CD14-positive monocyte (primary cell): ENCODE measurements around the gene ARL4D. TPM values are rescaled to one million over a fixed set of nuclear protein-coding genes. Genes with fewer than 3 reads are reported as not detected.

Experiments used
- DNase-seq, 3 donors: peaks; one replicate each; pipeline ENCODE4 v3.0.0-alpha.2; 2011 to 2022
- H2AFZ ChIP-seq: 2 replicates; pipeline ENCODE4 v1.6.0; 2012; ENCODE audit warnings: mild to moderate bottlenecking, low read depth, low read length, inconsistent platforms; ENCODE audit not compliant: insufficient read depth, poor library complexity, severe bottlenecking
- H3K27ac ChIP-seq, 2 donors: 1 replicate in 1 of 2; 2 replicates in 1 of 2; pipeline ENCODE4 v1.5.1; 2012 to 2013; ENCODE audit warnings: low read length in 2 of 2, control low read depth in 1 of 2, inconsistent platforms in 1 of 2, low read depth in 1 of 2, mild to moderate bottlenecking in 1 of 2
- H3K27me3 ChIP-seq, 2 donors: one replicate each; pipeline versions ENCODE4 v1.6.0 to v1.6.1; 2011 to 2013; ENCODE audit warnings: low read length in 2 of 2; ENCODE audit not compliant: control insufficient read depth in 2 of 2, insufficient read depth in 2 of 2
- H3K36me3 ChIP-seq, 2 donors: replicated peaks in 1 of 2; 1 replicate in 1 of 2; 2 replicates in 1 of 2; pipeline versions ENCODE4 v1.5.1 to v1.6.1; 2012 to 2013; ENCODE audit warnings: low read length in 2 of 2, control low read depth in 1 of 2, inconsistent platforms in 1 of 2, mild to moderate bottlenecking in 1 of 2; ENCODE audit not compliant: insufficient read depth in 2 of 2, control insufficient read depth in 1 of 2
- H3K4me1 ChIP-seq, 2 donors: 1 replicate in 1 of 2; 2 replicates in 1 of 2; pipeline versions ENCODE4 v1.5.1 to v1.6.1; 2012 to 2013; ENCODE audit warnings: low read length in 2 of 2, control low read depth in 1 of 2, inconsistent platforms in 1 of 2, mild to moderate bottlenecking in 1 of 2, moderate library complexity in 1 of 2; ENCODE audit not compliant: insufficient read depth in 2 of 2, control insufficient read depth in 1 of 2
- H3K4me2 ChIP-seq: replicated peaks from 2 replicates; pipeline ENCODE3; 2012; ENCODE audit warnings: low read length, moderate library complexity, mild to moderate bottlenecking; ENCODE audit not compliant: poor library complexity, severe bottlenecking; ENCODE audit errors: extremely low read depth
- H3K4me3 ChIP-seq, 3 experiments: fragments of 200-600 bp in 1 of 3; sonication (generic) in 1 of 3; replicated peaks in 1 of 3; 1 replicate in 2 of 3; 2 replicates in 1 of 3; pipeline ENCODE4 v1.5.1; 2011 to 2013; ENCODE audit warnings: low read length in 3 of 3, mild to moderate bottlenecking in 3 of 3, control low read depth in 2 of 3, low read depth in 2 of 3, inconsistent platforms in 1 of 3, moderate library complexity in 1 of 3
- H3K79me2 ChIP-seq: 2 replicates; pipeline ENCODE4 v1.6.0; 2012; ENCODE audit warnings: mild to moderate bottlenecking, control low read depth, inconsistent platforms, low read length, moderate library complexity; ENCODE audit not compliant: insufficient read depth
- H3K9ac ChIP-seq: 2 replicates; pipeline ENCODE4 v1.6.0; 2017; ENCODE audit warnings: low read length, mild to moderate bottlenecking; ENCODE audit not compliant: insufficient read depth, poor library complexity, severe bottlenecking
- H3K9me3 ChIP-seq, 2 donors: replicated peaks in 1 of 2; 1 replicate in 1 of 2; 2 replicates in 1 of 2; pipeline versions ENCODE4 v1.5.1 to v1.6.1; 2012 to 2013; ENCODE audit warnings: low read length in 2 of 2, control low read depth in 1 of 2; ENCODE audit not compliant: control insufficient read depth in 1 of 2, insufficient read depth in 1 of 2
- H4K20me1 ChIP-seq: 2 replicates; pipeline ENCODE4 v1.6.0; 2012; ENCODE audit warnings: mild to moderate bottlenecking, low read length, control low read depth, moderate library complexity; ENCODE audit not compliant: insufficient read depth
- H3K27ac Mint-ChIP-seq, 7 donors: one replicate each; pipeline ENCODE4 v1.8.0; 2020; ENCODE audit warnings: mild to moderate bottlenecking in 7 of 7, mixed read lengths in 7 of 7, moderate library complexity in 6 of 7, inconsistent platforms in 2 of 7
- H3K27me3 Mint-ChIP-seq, 3 donors: one replicate each; pipeline ENCODE4 v1.8.0; 2021 to 2022; ENCODE audit warnings: low read depth in 3 of 3, mild to moderate bottlenecking in 3 of 3, mixed read lengths in 3 of 3, moderate library complexity in 3 of 3, inconsistent platforms in 1 of 3
- H3K36me3 Mint-ChIP-seq, 2 donors: one replicate each; pipeline ENCODE4 v1.8.0; 2020; ENCODE audit warnings: mixed read lengths in 2 of 2, inconsistent platforms in 1 of 2, mild to moderate bottlenecking in 1 of 2
- H3K4me1 Mint-ChIP-seq: one replicate; pipeline ENCODE4 v1.8.0; 2020; ENCODE audit warnings: mild to moderate bottlenecking, mixed read lengths
- H3K4me3 Mint-ChIP-seq, 2 donors: one replicate each; pipeline ENCODE4 v1.8.0; 2020; ENCODE audit warnings: mild to moderate bottlenecking in 2 of 2, mixed read lengths in 2 of 2, moderate library complexity in 1 of 2
- H3K9me3 Mint-ChIP-seq, 7 donors: one replicate each; pipeline ENCODE4 v1.8.0; 2020 to 2022; ENCODE audit warnings: mixed read lengths in 7 of 7, mild to moderate bottlenecking in 6 of 7, moderate library complexity in 6 of 7, inconsistent platforms in 2 of 7
- WGBS: methylation state at CpG from one replicate; pipeline ENCODE4 v1.1.5; 2013; ENCODE audit warnings: missing lambda C conversion rate; ENCODE audit not compliant: insufficient coverage; 5-methylcytosine and 5-hydroxymethylcytosine counted together
- intact Hi-C, 2 donors: fragments of 100-400 bp; cut with micrococcal nuclease; formaldehyde crosslinking; loops; one replicate each; pipeline versions ENCODE4 v1.15.0 to v1.15.1; 2023
- polyA plus RNA-seq, 3 donors: library from polyadenylated mRNA; depleted of rRNA in 1 of 3; unstranded in 2 of 3; stranded (reverse) in 1 of 3; fragments of 300-500 nt in 2 of 3; fragments of >200 nt in 1 of 3; fragmentation: Illumina TruSeq in 2 of 3; gene quantifications; 1 replicate in 2 of 3; 2 replicates in 1 of 3; pipeline ENCODE4 v1.2.3, GENCODE V29; 2012 to 2021
- TF ChIP-seq, protein P1 (sequence below): fragments of 200-600 bp; IDR thresholded peaks from one replicate; pipeline ENCODE4 v1.8.0; 2022; ENCODE audit warnings: antibody characterized with exemption, mild to moderate bottlenecking

ARL4D gene
- polyA plus RNA-seq, 3 donors: 0.75 to 2.4 (median 1.7) TPM

DNA sequence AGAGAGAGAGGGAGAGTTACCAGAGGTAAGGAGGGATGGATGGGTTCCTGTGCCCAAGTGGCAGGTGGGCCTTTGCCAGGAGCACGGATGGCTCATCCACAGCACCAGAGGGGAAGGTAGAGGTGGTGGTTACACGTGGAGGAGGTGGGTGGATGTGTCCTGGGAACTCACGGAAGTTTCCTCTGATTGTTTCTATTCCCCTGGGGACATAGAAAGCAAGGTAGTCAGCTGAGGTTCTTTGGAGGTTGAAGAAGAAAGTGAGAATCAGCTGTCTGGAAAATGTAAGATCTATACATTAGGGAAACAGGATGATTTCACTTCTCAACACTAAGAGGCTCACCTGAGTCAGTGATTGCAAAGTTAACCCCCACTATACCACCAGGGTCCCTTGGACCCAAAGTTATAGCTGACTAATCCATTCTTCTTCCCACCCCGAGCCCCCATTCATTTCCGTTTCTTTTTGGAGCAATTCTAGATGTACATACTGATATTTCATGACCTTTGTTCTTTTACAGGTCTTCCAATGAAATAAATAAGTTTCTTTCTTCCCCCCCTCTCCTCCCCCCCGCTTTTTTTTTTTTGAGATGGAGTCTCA lies 27.5 kb upstream of the ARL4D start:
- no peak overlapping the region for H3K4me3 Mint-ChIP-seq
- H3K9me3 Mint-ChIP-seq: peaks cover 0 to 4% (median 0%) of the 10 kb centered on the region in 7 donors
- peaks cover 41% of the 10 kb centered on the region for H3K4me1 Mint-ChIP-seq
- H3K27ac Mint-ChIP-seq: peak overlapping the region in 1 of 7 donors; percentile 30
- Histone ChIP-seq H3K9ac (no peak overlapping the region), H3K4me3 (no peak overlapping the region), H3K36me3 (no peaks in the 10 kb centered on the region), H3K4me2 (no peak overlapping the region), H2AFZ (no peak overlapping the region), H3K27ac (no peak overlapping the region), H3K4me1 (peaks cover 35 to 39% of the 10 kb centered on the region in 2 donors), H4K20me1 (no peaks in the 10 kb centered on the region), H3K9me3 (no peaks in the 10 kb centered on the region), H3K27me3 (no peaks in the 10 kb centered on the region), H3K79me2 (no peaks in the 10 kb centered on the region)
- peaks cover 0 to 8% (median 1%) of the 10 kb centered on the region in 3 donors for H3K27me3 Mint-ChIP-seq
- H3K36me3 Mint-ChIP-seq: peaks cover 0 to 3% of the 10 kb centered on the region in 2 donors
- TF ChIP-seq, protein P1, sequence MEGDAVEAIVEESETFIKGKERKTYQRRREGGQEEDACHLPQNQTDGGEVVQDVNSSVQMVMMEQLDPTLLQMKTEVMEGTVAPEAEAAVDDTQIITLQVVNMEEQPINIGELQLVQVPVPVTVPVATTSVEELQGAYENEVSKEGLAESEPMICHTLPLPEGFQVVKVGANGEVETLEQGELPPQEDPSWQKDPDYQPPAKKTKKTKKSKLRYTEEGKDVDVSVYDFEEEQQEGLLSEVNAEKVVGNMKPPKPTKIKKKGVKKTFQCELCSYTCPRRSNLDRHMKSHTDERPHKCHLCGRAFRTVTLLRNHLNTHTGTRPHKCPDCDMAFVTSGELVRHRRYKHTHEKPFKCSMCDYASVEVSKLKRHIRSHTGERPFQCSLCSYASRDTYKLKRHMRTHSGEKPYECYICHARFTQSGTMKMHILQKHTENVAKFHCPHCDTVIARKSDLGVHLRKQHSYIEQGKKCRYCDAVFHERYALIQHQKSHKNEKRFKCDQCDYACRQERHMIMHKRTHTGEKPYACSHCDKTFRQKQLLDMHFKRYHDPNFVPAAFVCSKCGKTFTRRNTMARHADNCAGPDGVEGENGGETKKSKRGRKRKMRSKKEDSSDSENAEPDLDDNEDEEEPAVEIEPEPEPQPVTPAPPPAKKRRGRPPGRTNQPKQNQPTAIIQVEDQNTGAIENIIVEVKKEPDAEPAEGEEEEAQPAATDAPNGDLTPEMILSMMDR: no peak
- intact Hi-C loops: no loop called here
- 100% methylated on average over 3 of the region's 6 CpGs for WGBS
- DNase-seq: no peak

DNA sequence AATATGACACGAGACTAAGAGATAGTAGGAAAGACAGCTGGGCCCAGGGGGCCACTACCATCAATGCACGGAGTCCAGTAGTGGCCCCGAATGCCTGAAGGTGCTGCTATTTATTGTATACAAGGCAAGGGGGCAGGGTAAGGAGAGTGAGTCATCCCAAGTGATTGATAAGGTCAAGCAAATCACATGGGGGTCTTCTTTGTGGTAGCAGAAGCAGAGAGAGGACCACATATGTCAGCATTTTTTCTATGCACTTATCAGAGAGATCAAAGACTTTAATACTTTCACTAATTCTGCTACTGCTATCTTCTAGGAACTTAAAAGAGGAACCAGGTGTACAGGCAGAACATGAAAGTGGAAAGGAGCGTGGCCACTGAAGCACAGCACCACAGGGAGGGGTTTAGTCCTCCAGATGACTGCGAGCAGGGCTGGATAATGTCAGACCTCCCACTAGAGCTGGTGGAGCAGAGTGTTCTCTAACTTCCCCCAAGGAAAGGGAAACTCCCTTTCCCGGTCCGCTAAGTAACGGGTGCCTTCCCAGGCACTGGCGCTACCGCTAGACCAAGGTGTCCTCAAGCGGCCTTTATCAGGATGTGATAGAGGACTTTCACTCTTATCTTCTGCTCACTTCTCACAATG lies 26.4 kb upstream of the ARL4D start:
- H3K79me2 ChIP-seq: no peaks in the 10 kb centered on the region
- H2AFZ ChIP-seq: peak overlapping the region; percentile 40
- no peak overlapping the region for H3K9ac ChIP-seq
- Mint-ChIP-seq H3K4me1 (peaks cover 32% of the 10 kb centered on the region), H3K36me3 (peaks cover 0 to 3% of the 10 kb centered on the region in 2 donors), H3K4me3 (peak overlapping the region; percentile 55 to 75), H3K9me3 (peaks cover 0 to 4% (median 0%) of the 10 kb centered on the region in 7 donors), H3K27ac (peak overlapping the region in 1 of 7 donors; percentile 60), H3K27me3 (peaks cover 0 to 8% (median 1%) of the 10 kb centered on the region in 3 donors)
- H3K4me1 ChIP-seq: peaks cover 27 to 30% of the 10 kb centered on the region in 2 donors
- intact Hi-C loops: loop anchor here in 1 of 2 donors (2.0 kb wide), 1 partner anchor 14 kb away; no protein-coding TSS in a partner anchor
- H3K9me3 ChIP-seq: no peaks in the 10 kb centered on the region
- WGBS: 63% methylated on average over 3 of the region's 11 CpGs
- peak overlapping the region; percentile 58 for H3K4me2 ChIP-seq
- TF ChIP-seq, protein P1: no peak
- DNase-seq: peak; percentile 38 to 64 (median 41)
- no peaks in the 10 kb centered on the region for H4K20me1 ChIP-seq
- H3K36me3 ChIP-seq: no peaks in the 10 kb centered on the region
- peak overlapping the region in 1 of 3 experiments; percentile 9 for H3K4me3 ChIP-seq
- H3K27ac ChIP-seq: peak overlapping the region in 1 of 2 donors; percentile 32
- no peaks in the 10 kb centered on the region for H3K27me3 ChIP-seq
